Renal pelvis (tissue), 4 donors: ENCODE measurements around the gene ST6GALNAC1. TPM values are rescaled to one million over a fixed set of nuclear protein-coding genes. Genes with fewer than 3 reads are reported as not detected.

Source experiments
- DNase-seq: peaks from one replicate; pipeline ENCODE4 v3.0.0-alpha.2; 2013
- polyA plus RNA-seq, 3 donors: library from polyadenylated mRNA; unstranded; fragments of 120-200 nt; gene quantifications; one replicate each; pipeline ENCODE4 v1.2.1, GENCODE V29; 2013; ENCODE audit not compliant: insufficient read length in 3 of 3

Gene ST6GALNAC1
- polyA plus RNA-seq, 3 donors: 0.23 to 0.99 (median 0.90) TPM

GRCh38 chr17:76581515-76581914 is 62.0 kb downstream of the ST6GALNAC1 start:
- DNase-seq: no peak

- no peak for DNase-seq
Observed at GRCh38 chr17:76579281-76579680, 64.3 kb downstream of the ST6GALNAC1 start.

- DNase-seq: no peak
Observed at GRCh38 chr17:76578376-76578775, 65.2 kb downstream of the ST6GALNAC1 start.

DNA sequence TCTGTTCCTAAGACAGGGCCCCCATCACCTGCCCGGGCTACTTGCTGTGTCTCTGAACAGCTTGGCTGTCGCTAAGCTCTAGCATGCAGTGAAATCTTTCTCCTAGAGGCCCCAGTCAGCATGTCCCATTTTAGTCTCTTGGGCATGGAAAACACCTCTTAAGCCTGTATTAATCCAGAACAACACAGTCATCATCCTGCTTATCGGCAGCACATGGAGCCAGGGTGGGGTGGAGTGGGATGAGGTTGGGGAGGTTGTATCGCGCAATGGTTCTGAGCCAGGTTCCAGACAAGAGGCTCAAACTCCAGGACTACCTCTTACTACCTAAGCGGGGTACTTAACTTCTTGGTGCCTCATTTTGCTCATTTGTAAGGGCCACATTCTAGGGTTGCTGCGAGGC is 65.7 kb downstream of the ST6GALNAC1 start:
- no peak for DNase-seq

GRCh38 chr17:76576189-76576588 is 67.4 kb downstream of the ST6GALNAC1 start:
- no peak for DNase-seq

DNA sequence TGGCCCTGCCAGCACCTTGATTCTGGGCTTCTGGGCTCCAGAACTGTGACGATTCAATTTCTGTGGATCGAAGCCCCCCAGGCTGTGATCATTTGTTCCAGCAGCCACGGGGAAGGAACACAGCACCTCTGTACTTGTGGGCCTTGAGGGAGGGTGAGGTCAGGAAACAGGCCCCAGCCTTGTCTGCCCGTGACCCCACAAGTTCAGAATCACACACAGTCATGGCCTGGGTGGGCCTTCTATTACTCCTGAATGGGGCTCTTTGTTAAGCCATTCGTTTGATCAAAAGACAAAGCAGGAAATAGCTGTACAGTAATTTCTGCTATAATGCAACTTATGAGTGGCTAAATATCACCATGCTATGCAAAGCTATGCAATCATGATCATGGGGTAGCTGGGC is 68.0 kb downstream of the ST6GALNAC1 start:
- no peak for DNase-seq

Other genes with a start within 250 kb of the ST6GALNAC1 start
- 10 to 100 TPM; 27.2 to 30.6 (median 27.3) TPM for gene UBE2O, start 190.6 kb downstream of the ST6GALNAC1 start, polyA plus RNA-seq
- gene AANAT, start 176.2 kb downstream of the ST6GALNAC1 start, polyA plus RNA-seq: under 1 TPM; 0.21 to 0.84 (median 0.35) TPM
- gene RHBDF2, start 142.3 kb downstream of the ST6GALNAC1 start, polyA plus RNA-seq: 1 to 10 TPM; 7.7 to 9.9 (median 9.1) TPM
- gene CYGB, start 106.0 kb downstream of the ST6GALNAC1 start, polyA plus RNA-seq: 10 to 100 TPM; 15.4 to 16.5 (median 16.4) TPM
- 1 to 10 TPM; 2.7 to 5.3 (median 4.6) TPM for gene PRCD, start 103.7 kb downstream of the ST6GALNAC1 start, polyA plus RNA-seq
- 1 to 10 TPM; 6.0 to 9.8 (median 9.2) TPM for gene ST6GALNAC2, start 57.9 kb downstream of the ST6GALNAC1 start, polyA plus RNA-seq
- 100 to 1,000 TPM in 1 of 3 donors, 10 to 100 TPM in 2; 91.0 to 117 (median 99.0) TPM for gene MXRA7, start 67.2 kb upstream of the ST6GALNAC1 start, polyA plus RNA-seq
- gene JMJD6, start 82.8 kb upstream of the ST6GALNAC1 start, polyA plus RNA-seq: 10 to 100 TPM; 23.4 to 26.7 (median 24.7) TPM
- gene METTL23, start 83.1 kb upstream of the ST6GALNAC1 start, polyA plus RNA-seq: 10 to 100 TPM; 39.0 to 41.6 (median 40.0) TPM
- 100 to 1,000 TPM; 337 to 388 (median 377) TPM for gene SRSF2, start 93.6 kb upstream of the ST6GALNAC1 start, polyA plus RNA-seq
- 10 to 100 TPM; 20.6 to 33.3 (median 27.4) TPM for gene MFSD11, start 94.4 kb upstream of the ST6GALNAC1 start, polyA plus RNA-seq
- 1 to 10 TPM; 2.1 to 2.8 (median 2.7) TPM for gene MGAT5B, start 224.6 kb upstream of the ST6GALNAC1 start, polyA plus RNA-seq